Endothelial cell of umbilical vein (primary cell): ENCODE data around the gene COTL1. TPM values are rescaled to one million over a fixed set of nuclear protein-coding genes. Genes with fewer than 3 reads are reported as not detected.

Experiments used
- BruUV-seq: library from RNA; stranded (reverse); fragments of 400-500 nt; replicated peaks from 2 replicates; lab custom pipeline; 2021; lab: Mats Ljungman, UMichigan
- CTCF ChIA-PET: fragments of 300-600, 350-600 bp; sonication (Branson Sonifier 250); formaldehyde crosslinking; loops from one replicate; lab custom pipeline; 2021; ENCODE audit warnings: antibody characterized with exemption, inconsistent platforms; lab: Charles Lee
- POLR2A ChIA-PET: fragments of 300-600, 350-600 bp; sonication (Branson Sonifier 250); formaldehyde crosslinking; loops from one replicate; lab custom pipeline; 2021; ENCODE audit warnings: antibody characterized with exemption, inconsistent platforms; lab: Charles Lee
- DNase-seq: peaks from one replicate; pipeline ENCODE4 v3.0.0-alpha.2; 2011; ENCODE audit warnings: low read depth, low spot score
- FAIRE-seq: peaks from 2 replicates; lab custom pipeline; 2011; peaks lifted over from hg19 to GRCh38; lab: Jason Lieb, UNC
- H2AFZ ChIP-seq: 2 replicates; pipeline ENCODE4 v1.6.0; 2012; ENCODE audit warnings: low read depth, low read length, control low read depth, inconsistent platforms
- H3K27ac ChIP-seq: 2 replicates; pipeline ENCODE4 v1.5.1; 2011; ENCODE audit warnings: low read depth, mild to moderate bottlenecking, control low read depth, low read length, moderate library complexity; ENCODE audit not compliant: insufficient read depth
- H3K27me3 ChIP-seq, 2 experiments: 2 replicates each; pipeline versions ENCODE4 v1.6.0 to v1.6.1; 2011; ENCODE audit warnings: low read length in 2 of 2, mixed read lengths in 1 of 2; ENCODE audit not compliant: control insufficient read depth in 2 of 2, insufficient read depth in 2 of 2
- H3K36me3 ChIP-seq, 2 experiments: 2 replicates in 1 of 2; 3 replicates in 1 of 2; pipeline ENCODE4 v1.5.1; 2011; ENCODE audit warnings: low read length in 2 of 2, mild to moderate bottlenecking in 1 of 2, moderate library complexity in 1 of 2; ENCODE audit not compliant: control insufficient read depth in 2 of 2, insufficient read depth in 2 of 2; ENCODE audit errors: extremely low read depth in 1 of 2
- H3K4me1 ChIP-seq: 3 replicates; pipeline ENCODE4 v1.5.1; 2011; ENCODE audit warnings: mild to moderate bottlenecking, low read length; ENCODE audit not compliant: control insufficient read depth, insufficient read depth; ENCODE audit errors: extremely low read depth
- H3K4me2 ChIP-seq: 2 replicates; pipeline ENCODE4 v1.6.1; 2011; ENCODE audit warnings: low read length, control low read depth, mixed read lengths; ENCODE audit not compliant: insufficient read depth
- H3K4me3 ChIP-seq, 3 experiments: fragments of 200-600 bp in 1 of 3; sonication (generic), shearing (Covaris generic) in 1 of 3; replicated peaks in 1 of 3; 2 replicates each; pipeline ENCODE4 v1.5.1; 2011 to 2016; ENCODE audit warnings: control low read depth in 3 of 3, low read length in 3 of 3, mild to moderate bottlenecking in 2 of 3, inconsistent platforms in 1 of 3, low read depth in 1 of 3, moderate library complexity in 1 of 3; ENCODE audit not compliant: insufficient read depth in 1 of 3
- H3K79me2 ChIP-seq: 2 replicates; pipeline ENCODE4 v1.6.0; 2012; ENCODE audit warnings: low read length, inconsistent platforms; ENCODE audit not compliant: control insufficient read depth, insufficient read depth
- H3K9ac ChIP-seq: replicated peaks from 2 replicates; pipeline ENCODE3; 2011; ENCODE audit warnings: low read length, control low read depth; ENCODE audit not compliant: insufficient read depth; ENCODE audit errors: extremely low read depth
- H3K9me1 ChIP-seq: replicated peaks from 3 replicates; pipeline ENCODE4 v1.6.0; 2011; ENCODE audit warnings: mild to moderate bottlenecking, low read length; ENCODE audit not compliant: control insufficient read depth, insufficient read depth; ENCODE audit errors: extremely low read depth
- H3K9me3 ChIP-seq: replicated peaks from 2 replicates; pipeline ENCODE4 v1.5.1; 2012; ENCODE audit warnings: low read length, inconsistent platforms; ENCODE audit not compliant: control insufficient read depth, insufficient read depth
- H4K20me1 ChIP-seq: replicated peaks from 2 replicates; pipeline ENCODE3; 2011; ENCODE audit warnings: mild to moderate bottlenecking, low read length; ENCODE audit not compliant: control insufficient read depth, insufficient read depth; ENCODE audit errors: extremely low read depth
- CTCF ChIP-seq, 2 donors: IDR thresholded peaks; 1 replicate in 1 of 2; 2 replicates in 1 of 2; pipeline ENCODE4 v1.5.1; 2011; ENCODE audit warnings: low read length in 2 of 2, mild to moderate bottlenecking in 2 of 2, moderate library complexity in 2 of 2, control low read depth in 1 of 2, inconsistent platforms in 1 of 2, low read depth in 1 of 2; ENCODE audit not compliant: insufficient read depth in 1 of 2; ENCODE audit errors: extremely low read depth in 1 of 2
- EZH2 ChIP-seq: IDR thresholded peaks from 2 replicates; pipeline ENCODE4 v1.6.1; 2012; ENCODE audit warnings: borderline replicate concordance, low read depth, mild to moderate bottlenecking, moderate library complexity, low read length, inconsistent platforms; ENCODE audit not compliant: severe bottlenecking
- FOS ChIP-seq: IDR thresholded peaks from 2 replicates; pipeline ENCODE4 v1.6.1; 2011; ENCODE audit warnings: mild to moderate bottlenecking, low read length, moderate library complexity, borderline replicate concordance; ENCODE audit not compliant: insufficient read depth
- GATA2 ChIP-seq: IDR thresholded peaks from 2 replicates; pipeline ENCODE4 v1.7.0; 2011; ENCODE audit warnings: low read depth, mild to moderate bottlenecking, moderate library complexity, mixed read lengths, low read length; ENCODE audit not compliant: insufficient read length, insufficient read depth
- JUN ChIP-seq: IDR thresholded peaks from 2 replicates; pipeline ENCODE4 v1.6.1; 2011; ENCODE audit warnings: borderline replicate concordance, low read depth; ENCODE audit not compliant: insufficient read length, insufficient read depth
- MAX ChIP-seq: IDR thresholded peaks from 2 replicates; pipeline ENCODE4 v1.6.1; 2011; ENCODE audit not compliant: insufficient read depth, insufficient read length
- MYC ChIP-seq: IDR thresholded peaks from one replicate; pipeline ENCODE4 v1.6.1; 2011; ENCODE audit warnings: mild to moderate bottlenecking, low read depth, low read length
- POLR2A ChIP-seq: IDR thresholded peaks from 2 replicates; pipeline ENCODE4 v1.6.1; 2012; ENCODE audit warnings: low read depth, mild to moderate bottlenecking, control low read depth, low read length
- POLR2AphosphoS5 ChIP-seq: IDR thresholded peaks from 2 replicates; pipeline ENCODE4 v1.6.1; 2012; ENCODE audit warnings: low read depth, mild to moderate bottlenecking, control low read depth, low read length, moderate library complexity; ENCODE audit not compliant: insufficient read depth
- dilution Hi-C: fragments of 300-500 bp; cut with MboI; formaldehyde crosslinking; loops from one replicate; pipeline ENCODE4 v1.15.0; 2019; ENCODE audit warnings: low sequenced_read_pairs; ENCODE audit not compliant: extremely low pct_ligation_motif_present
- intact Hi-C: fragments of 100-400 bp; cut with micrococcal nuclease; formaldehyde crosslinking; loops from one replicate; pipeline ENCODE4 v1.10.0; 2022
- polyA plus RNA-seq, 4 experiments: library from polyadenylated mRNA; depleted of rRNA in 3 of 4; stranded (reverse) in 3 of 4; unstranded in 1 of 4; fragments of >200 nt; gene quantifications; 2 replicates each; pipeline versions ENCODE4 v1.2.1 to v1.2.3, GENCODE V29; 2011 to 2012; ENCODE audit warnings: missing spikeins in 1 of 4
- total RNA-seq: library from RNA; stranded (reverse); gene quantifications from 2 replicates; pipeline ENCODE4 v1.2.3, GENCODE V29; 2021

COTL1 gene
- total and polyA plus RNA-seq, 2 donors (not counting 3 experiments of a cell fraction or from before 2014, with no cell fraction given): 90.0 to 200 TPM

- H3K79me2 ChIP-seq: peaks cover 79% of the 10 kb centered on the region
- no peaks in the 10 kb centered on the region for H4K20me1 ChIP-seq
- H3K9me3 ChIP-seq: no peaks in the 10 kb centered on the region
- no peak overlapping the region for H3K4me3 ChIP-seq
- no peak overlapping the region for H3K4me2 ChIP-seq
- no peak overlapping the region for H3K27ac ChIP-seq
- no peak overlapping the region for H3K9ac ChIP-seq
- TF ChIP-seq POLR2AphosphoS5 (no peak), GATA2 (no peak), CTCF (IDR thresholded peaks at IDR 0.05; ENCODE audit: extremely low read depth in 1 of 2, insufficient read depth in 1 of 2, low read depth in 1 of 2, low read length in 2 of 2) (no peak), POLR2A (no peak), MYC (no peak), MAX (no peak), EZH2 (no peak), JUN (no peak), FOS (no peak)
- intact Hi-C loops (no loop called here), dilution Hi-C loops (loop anchor here (25.0 kb wide), 1 partner anchor 97 kb away; the partner anchor contains the start of gene MEAK7)
- no peaks in the 10 kb centered on the region for H3K27me3 ChIP-seq
- ChIA-PET POLR2A (no interaction called here), CTCF (no interaction called here)
- H3K4me1 ChIP-seq: peaks cover 5% of the 10 kb centered on the region
- peaks cover 0 to 5% of the 10 kb centered on the region in 2 experiments for H3K36me3 ChIP-seq
- DNase-seq (no peak), FAIRE-seq (no peak)
- no peak overlapping the region for H2AFZ ChIP-seq
- BruUV-seq: no TSS peak
- no peaks in the 10 kb centered on the region for H3K9me1 ChIP-seq
Observed at GRCh38 chr16:84609563-84610177, 8.2 kb downstream of the COTL1 start.
